ENCODE data around the gene ACKR4.
"Not testable (repeated sequence)": the region's sequence is repeated elsewhere in the genome, so short reads cannot be mapped to it uniquely, and the experiment has no call there.

The ACKR4 gene

DNA sequence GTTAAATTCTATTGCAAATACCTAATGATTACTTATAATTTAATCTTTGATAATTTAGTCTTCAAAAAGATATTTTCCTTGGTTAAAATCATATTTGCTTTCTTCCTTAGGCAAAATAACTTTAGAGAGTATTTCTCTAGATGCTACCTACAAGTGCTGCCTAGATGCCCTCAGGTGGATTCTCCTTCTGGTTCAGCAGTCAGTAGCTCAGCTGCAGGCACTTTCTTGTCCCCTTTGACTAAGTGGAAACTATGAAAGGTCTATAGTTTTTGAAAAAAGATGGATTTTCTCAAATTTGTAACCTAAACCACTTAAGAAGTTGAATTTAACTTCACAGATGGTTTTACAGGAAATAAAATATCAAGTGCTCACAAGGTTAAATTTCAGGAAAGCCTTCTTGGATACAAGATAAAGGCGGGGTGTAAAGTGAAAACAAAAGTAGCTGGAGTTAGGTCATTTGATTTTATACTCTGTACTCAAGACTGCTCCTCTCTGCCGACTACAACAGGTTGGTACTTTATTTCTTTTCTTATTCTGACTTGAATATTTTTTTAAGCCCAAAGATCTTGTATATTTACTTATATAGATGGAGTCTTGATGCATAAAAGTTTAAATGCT, at the start of gene ACKR4:
Gene ACKR4, plus strand, starts transcription at position 455 of the 618 bp plus-strand sequence. CDS start 3,128 bp downstream, outside the sequence.
- DNase-seq = peak; percentile 60

DNA sequence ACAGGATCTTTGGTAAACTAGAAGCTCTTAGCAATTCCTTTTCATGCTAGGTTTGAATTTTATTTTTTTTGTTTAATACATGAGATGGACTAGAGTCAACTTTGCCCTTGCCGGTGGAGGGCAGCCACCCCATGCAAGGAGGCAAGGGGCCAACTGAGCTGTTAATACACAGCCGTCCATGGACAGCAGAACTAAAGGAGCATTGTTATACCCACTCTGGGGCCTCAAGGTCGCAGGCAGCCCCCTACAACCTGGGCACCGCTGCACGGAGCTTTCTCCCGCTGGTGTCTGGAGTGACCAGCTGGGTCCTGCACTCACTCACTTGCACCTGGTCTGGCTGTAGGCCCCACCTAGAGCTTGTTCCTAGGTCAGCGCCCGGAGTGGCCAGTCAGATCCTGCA, 47.9 kb upstream of the ACKR4 start:
- no peak for DNase-seq

DNA sequence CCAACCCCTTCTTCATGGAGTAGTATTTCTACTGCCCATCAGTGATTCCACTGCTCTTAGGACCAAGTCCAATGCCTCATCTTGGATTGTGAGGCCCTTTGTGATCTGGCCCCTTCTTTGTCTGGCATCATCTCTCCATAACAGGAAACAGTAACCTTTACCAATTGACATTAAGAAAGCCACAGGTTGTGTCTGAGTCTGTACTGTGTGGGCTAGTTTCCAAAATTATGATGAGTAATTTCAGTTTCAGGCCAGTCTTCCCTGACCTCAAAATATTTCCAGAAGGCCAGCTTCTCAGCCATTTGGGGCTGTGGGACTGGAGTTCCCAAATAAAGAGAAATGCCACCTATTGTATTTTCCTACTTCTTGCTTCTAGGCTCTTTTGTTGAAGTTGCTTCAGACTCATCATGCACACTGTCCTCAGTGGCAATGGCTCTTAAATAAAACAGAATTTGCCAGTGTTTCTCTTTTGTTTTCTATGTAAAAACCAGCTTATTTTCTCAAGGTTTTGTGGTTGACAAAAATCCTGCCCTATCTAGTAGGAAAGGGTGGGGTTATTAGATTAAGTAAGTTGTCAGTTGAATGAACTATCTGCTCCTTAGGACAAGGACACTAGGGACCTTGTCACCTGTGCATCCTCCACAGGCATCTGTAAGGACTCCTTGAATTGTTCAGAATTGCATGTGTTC, 47.0 kb upstream of the ACKR4 start:
- no peak for DNase-seq

DNA sequence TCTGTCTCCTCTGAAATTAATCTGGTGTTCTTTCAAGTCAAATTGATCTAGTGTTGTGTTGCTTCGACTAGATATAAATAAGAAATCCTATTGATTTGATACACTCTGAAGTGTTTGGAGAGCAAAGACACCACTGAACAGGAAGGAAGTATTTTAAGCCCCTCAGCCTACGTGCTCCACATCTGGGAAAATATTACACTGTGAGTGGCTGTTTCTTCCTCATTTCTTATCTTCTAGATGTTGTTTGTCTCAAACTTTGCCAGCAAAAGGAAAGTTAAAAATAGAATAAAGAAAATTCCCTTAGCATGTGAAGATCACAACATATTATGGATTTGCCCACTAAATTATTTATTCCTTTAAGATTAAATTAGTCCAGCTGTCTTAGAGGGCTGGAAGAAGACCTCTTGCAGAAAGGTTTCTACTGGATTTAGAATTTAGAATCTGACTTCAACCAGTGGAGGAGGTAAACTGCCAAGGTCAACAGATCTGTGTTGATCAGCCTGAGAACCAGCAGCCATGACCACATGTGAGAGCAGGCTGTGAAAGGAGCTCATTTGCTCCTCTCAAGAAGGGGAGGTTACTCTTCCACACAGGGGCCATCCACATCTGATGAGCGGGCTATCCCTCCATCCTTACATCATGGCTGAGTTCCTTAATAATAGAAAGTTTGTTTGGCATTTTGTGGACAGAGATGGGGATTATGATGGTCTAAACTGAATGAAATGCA, 46.3 kb upstream of the ACKR4 start:
- DNase-seq = peak; percentile 81

DNA sequence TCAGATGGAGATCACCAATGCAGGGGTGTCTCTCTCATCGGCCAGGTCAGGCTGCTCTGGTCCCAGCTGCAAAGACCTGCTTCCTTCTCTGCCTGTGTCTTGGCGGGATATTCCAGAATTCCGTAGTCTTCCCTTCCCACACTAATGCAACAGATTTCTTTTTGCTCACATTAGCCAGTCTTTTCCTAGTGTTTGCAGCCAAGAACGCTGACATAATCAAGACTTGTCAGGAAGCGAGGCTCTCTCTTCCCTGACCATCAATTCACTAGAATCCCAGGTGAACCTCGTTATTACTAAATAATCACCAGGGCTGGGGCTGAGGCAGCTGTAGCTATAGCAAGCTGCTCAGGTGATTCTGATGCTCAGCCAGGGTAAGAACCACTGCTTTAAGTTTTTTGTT, 43.2 kb upstream of the ACKR4 start:
- no peak for DNase-seq

DNA sequence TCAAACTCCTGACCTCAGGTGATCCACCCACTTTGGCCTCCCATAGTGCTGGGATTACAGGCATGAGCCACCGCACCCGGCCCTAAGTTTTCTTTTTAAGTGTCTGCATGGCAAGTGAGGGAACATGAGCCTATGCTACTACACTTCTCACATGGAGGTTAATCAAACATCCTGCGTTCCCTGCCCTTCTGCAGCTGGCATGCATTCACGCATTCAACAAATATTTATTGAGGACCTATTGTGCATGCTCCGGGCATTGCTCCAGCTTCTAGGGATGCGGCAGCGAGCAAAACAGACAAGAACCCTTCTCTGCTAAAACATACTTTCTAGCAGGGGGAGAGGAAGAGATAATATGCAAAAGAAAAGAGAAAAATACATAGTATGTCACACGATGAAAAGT, 42.6 kb upstream of the ACKR4 start:
- no peak for DNase-seq

DNA sequence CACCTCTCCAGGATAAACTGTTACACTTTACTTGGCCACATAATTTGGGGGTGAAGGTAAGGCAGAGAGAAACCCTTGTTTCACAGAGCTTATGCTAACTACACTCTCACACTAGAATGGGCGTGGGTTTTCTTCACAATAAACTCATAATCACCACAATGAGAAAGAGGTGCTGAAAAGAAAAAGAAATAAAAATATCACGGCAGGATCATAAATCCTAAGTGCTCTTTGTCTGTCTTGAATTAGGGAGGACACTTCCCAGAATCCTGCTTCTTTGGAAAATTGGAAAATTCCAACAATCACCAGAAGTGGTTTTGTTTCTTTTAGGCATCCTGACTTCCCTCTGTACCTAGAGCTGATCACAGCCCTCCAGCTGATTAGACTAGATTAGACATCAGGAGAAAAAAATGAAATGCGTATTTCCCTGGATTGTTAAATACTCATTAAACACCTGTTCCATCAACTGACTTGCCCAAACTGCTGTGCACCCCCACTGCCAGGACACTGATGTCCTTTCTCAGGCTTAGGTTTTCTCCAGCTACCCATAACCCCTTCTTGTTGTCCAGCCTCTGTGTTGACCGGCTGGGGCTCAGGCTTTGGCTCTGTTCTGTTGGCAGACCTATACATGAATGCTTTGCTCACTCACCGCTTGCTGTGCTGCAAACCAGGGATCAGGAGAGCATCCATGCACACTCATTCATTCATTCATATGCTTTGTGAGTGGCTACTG, 41.6 kb upstream of the ACKR4 start:
- no peak for DNase-seq

DNA sequence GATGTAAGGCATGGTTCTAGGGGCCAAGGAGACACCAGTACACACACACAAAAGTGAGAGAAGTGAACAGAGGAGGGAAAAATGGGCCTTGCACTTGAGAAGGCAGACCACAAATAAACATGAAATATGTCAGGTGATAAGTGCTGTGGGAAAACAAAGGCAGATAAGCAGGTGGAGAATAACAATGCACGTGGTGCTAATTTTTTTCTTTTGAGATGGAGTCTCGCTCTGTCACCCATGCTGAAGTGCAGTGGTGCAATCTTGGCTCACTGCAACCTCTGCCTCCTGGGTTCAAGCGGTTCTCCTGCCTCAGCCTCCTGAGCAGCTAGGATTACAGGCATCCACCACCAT, 41.1 kb upstream of the ACKR4 start:
- DNase-seq = not testable (repeated sequence)

DNA sequence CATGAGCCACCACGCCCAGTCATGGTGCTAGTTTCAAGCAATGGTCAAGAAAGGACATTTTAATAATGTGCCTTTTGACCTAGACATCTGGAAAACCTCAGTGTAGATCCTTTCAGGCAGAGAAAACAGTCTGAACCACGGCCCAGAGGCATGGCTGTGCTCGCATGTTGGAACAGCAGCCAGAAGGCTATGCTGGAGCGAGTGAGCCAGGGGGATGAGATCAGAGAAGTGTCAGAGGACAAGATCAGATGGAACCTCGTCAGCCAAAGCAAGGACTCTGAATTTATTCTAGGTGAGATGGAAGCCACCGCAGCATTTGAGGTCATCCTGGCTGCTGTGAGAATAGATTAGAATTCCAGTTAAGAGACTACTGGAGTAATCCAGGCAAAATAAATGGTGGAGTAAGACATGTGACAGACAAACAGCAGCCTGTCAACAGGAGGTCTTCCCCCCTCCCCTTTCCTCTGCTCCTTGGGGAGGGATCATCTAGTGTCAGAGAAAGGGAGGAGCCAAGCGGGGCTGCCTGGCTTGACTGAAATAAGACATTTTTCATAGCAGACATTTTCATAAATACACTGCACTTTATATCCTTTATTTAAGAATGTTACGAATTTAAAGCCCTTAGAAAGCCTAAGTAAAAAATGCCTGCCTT, 40.4 kb upstream of the ACKR4 start:
- no peak for DNase-seq

DNA sequence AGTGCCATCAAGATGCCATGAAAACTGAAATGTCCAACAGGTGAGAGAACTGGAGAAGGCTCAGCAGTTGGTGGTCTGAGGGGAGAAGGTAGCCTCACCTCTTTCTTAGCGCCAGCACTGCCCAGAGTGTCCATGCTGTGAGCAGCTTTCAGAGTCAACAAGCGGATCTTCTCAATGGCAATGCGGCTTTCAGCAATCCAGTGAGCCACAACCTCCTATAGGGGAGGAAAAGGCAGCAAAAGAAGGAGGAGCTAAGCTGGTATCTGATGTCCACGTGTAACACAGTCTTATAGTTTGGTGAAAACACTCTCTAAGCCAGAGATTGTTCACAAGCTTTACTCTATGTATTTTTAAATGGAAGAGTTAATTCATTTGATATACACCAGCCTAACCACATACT, 36.1 kb upstream of the ACKR4 start:
- no peak for DNase-seq

DNA sequence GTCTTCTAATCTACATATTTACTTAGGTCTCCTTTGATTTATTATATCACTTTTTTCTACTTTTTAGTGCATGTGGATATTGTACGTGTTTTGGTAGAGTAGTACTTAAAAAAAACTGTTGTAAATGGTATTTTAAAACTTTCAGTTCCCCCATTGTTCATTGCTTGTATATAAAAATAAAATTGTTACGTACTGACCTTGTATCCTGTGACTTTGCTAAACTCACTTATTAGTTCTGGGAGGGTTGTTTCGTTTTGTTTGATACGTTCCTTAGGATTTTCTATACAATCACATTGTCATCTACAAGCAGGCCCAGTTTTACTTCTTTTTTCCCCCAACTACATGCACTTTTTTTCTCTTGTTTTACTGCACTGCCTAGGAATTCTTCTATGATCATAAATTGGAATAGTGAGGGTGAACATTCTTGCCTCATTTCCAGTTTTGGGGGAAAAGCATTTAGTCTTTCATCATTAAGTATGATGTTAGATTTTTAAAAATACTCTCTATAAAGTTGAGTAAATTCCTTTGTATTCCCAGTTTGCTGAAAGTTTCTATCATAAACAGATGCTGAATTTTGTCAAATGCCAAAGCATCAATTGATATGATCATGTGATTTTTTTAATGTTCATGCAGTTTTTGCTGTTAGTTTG, 33.5 kb upstream of the ACKR4 start:
- DNase-seq = no peak

DNA sequence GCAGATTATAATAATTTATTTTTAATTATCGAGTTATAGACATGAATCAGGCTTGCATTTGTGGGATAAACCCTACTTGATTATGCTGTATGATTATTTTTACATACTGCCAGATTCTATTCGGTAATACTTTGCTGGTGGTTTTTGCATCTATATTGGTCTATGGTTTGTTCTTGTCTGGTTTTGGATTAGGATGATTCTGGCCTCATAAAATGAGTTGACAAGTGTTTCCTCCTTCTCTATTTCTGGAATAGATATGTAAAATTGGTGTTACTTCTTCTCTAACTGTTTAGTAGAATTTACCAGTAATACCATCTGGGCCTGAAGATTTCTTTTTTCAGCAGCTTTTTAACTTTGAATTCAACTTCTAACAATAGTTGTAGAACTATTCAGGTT, 33.0 kb upstream of the ACKR4 start:
- no peak for DNase-seq

DNA sequence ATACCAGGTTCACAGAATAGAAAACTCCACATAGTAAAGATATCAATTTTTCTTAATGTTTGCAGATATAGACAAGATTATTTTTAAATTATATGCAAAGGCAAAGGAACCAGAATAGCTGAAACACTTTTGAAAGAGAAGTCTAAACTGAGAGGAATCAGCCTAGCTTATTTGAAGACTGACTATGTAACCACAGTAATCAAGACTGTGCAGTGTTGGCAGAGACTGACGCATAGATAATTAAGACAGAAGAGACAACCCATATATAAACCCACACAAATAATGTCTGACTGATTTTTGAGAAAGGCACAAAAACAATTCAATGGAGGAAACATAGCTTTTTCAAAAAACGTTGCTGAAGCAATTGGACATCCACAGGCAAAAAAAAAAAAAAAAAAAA, 28.6 kb upstream of the ACKR4 start:
- DNase-seq = no peak

DNA sequence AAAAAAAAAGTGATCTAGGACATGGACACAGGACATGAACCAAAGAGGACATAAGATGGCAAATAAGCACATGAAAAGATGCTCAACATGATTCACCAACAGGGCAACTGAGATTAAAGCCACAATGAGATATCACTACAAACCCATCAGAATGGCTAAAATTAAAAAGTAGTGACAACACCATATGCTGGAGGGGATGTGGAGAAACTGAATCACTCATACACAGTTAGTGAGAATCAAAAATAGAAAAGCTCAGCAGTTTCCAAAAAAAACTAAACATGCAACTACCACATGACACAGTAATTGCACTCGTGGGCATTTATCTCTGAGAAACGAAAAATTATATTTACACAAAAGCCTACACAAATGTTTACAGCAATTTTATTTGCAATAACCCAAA, 27.9 kb upstream of the ACKR4 start:
- DNase-seq = no peak

DNA sequence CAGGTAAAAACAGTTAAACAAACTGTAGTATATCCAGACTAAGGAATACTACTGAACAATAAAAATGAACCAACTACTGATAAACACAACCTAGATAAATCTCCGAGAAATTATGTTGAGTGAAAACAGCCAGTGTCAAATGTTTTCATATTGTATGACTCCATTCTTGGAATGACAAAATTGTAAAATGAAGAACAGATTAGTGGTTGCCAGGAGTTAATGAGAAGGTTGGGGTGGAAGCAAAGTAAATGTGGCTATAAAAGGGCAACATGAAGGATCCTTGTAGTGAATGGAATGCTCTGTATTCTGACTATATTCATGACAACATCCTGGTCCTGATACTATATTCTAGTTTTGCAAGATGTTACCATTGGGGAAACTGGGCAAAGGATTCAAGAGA, 27.5 kb upstream of the ACKR4 start:
- no peak for DNase-seq

DNA sequence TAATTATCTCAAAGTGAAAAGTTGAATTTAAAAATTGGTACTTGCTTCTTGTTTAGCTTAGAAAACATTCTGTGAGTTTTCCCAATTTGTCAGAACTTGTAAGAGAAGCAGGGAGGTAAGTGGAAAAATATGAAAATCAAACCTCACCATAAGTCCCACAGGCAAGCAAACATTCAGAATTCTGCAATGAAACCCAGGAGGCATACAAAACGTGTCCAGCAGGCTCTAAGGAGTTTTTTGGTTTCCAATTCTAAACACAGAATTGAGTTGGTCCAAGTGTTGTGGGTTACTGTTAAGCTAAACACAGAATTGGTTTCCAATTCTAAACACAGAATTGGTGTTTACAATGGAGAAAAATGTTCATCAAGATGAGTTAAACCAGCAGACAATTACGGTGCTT, 27.1 kb upstream of the ACKR4 start:
- DNase-seq = no peak

DNA sequence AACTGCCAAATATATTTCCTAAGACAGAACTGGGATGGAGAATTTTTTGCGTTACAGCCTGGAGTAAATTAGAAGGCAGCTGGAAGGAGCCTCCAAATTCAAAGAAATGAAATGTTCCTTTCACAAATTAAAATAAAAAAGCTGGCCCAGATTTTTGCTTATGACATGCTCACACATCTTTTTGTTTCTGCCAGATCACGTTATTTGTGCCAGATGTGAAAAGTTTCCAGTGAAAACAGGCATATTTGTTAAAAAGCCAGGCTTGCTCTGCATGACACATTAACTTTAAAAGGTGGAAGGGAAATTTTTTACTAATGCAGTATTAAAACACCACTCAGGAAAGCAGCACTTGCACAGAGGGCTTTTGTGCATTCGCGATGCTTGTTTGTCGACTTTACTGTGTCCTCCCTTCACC, 23.3 kb upstream of the ACKR4 start:
- DNase-seq = no peak

DNA sequence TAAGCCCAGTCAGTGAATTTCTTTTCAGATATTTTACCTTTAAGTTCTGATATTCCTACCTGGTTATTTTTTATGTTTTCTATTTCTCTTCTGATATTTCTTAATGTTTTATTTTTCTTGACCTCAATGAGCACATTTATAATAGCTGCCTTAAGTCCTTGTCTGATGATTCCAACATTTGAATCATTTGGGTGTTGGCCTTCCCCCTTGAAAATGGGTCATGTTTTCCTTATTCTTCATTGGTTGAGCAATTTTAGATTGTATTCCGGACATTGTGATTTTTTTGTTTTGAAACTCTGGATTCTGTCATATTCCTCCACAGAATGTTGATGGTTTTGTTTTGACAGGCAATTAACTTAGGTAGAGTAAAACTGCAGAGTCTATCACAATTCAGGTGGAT, 9.7 kb upstream of the ACKR4 start:
- no peak for DNase-seq

DNA sequence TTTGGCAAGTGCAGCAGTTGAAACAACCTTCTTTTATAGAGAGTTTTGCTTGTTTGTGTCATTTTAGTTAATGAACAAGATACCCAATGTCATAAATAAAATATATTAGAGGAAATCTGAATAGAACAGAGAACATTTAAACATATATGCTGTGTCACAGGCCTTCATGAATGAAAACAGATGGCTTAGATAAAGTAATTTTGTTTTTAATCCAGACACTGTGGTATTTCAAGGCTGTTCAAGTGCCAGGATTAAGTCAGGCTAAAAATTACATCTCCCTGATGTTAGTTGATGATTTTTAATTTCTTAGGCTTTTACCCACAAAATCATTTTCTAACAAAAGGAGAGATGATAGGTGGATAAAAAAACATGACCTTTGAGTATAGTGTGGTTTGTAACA, 4.9 kb upstream of the ACKR4 start:
- DNase-seq = no peak

DNA sequence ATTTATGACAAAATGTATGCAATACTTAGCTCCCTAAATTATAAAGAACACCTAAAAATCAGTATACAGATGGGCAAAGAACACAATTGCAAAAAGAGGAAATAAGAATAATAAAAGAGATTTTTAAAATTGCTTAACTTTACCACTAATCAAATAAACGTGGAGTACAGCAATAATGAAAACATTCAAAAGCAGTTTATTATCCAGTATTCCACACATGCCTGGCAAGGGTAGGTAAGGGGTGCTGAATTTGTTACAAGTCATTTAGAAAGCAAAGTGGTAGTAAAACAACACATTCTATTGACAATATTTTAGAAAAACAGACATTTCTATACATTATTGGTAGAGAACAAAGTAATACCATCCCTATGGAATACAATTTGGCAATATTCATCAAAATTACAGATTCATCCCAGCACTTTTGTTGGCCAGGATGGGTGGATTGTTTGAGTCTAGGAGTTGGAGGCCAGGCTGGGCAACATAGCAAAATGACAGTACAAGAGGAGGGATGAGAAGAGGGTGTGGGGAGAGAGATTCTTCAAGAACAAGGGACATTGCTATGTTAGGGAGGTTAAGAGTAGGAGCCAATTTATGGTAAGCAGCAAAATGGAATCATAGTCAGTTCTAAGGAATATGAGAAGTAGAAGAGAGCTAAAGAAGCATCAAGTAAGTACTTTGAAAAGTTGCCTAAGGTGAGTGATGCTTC, 3.7 kb upstream of the ACKR4 start:
- no peak for DNase-seq

DNA sequence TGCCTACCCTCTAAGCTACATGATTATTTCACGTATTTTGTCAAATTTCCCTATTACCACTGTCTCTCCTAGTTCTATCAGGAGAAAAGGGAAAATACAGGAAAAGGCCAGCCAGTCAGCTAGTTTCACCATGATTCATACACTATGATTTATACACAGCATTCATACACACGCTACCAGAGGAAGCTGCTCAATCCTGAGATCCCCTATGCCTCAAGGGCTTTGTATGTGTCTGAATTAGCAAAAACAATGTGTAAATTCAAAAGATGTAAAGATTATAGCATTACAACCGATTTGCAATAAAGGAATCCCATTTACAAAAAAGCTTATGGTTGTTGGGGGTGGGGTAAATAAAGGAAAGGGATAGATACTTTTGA, 3.1 kb upstream of the ACKR4 start:
- no peak for DNase-seq

DNA sequence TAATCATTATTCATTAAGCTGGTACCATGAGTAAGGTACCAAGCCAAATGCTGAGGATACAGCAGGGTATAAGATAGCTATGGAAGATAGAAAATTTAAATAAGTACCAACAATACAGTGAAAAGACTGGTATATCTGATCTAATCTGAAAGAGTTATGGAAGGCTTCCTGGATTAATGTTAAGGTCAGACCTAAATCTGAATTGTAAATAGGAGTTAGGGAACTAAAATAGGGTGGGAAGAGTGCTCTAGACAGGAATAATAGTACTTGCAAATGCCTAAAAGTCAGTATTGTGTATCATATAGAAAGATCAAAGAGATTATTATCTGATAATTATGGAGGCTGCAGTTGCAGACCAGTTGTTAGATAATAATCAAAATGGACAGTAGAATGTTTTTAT, 2.6 kb upstream of the ACKR4 start:
- no peak for DNase-seq
